Colonic mucosa (tissue), 4 donors: ENCODE measurements around the gene LOX. TPM values are rescaled to one million over a fixed set of nuclear protein-coding genes. Genes with fewer than 3 reads are reported as not detected.

Source experiments
- DNase-seq: peaks from one replicate; pipeline ENCODE4 v3.0.0-alpha.2; 2020
- H3K27ac ChIP-seq: fragments of 200-600 bp; one replicate; pipeline ENCODE4 v1.8.0; 2021
- H3K27me3 ChIP-seq: fragments of 200-600 bp; one replicate; pipeline ENCODE4 v1.8.0; 2021
- H3K36me3 ChIP-seq: fragments of 200-600 bp; one replicate; pipeline ENCODE4 v1.8.0; 2021
- H3K4me1 ChIP-seq: fragments of 200-600 bp; one replicate; pipeline ENCODE4 v1.8.0; 2021; ENCODE audit warnings: mild to moderate bottlenecking
- H3K4me3 ChIP-seq: fragments of 200-600 bp; one replicate; pipeline ENCODE4 v1.8.0; 2021
- H3K9ac ChIP-seq, 2 donors: one replicate each; pipeline ENCODE4 v1.7.0; 2013; ENCODE audit warnings: control low read depth in 2 of 2, low read depth in 2 of 2, low read length in 2 of 2
- H3K9me3 ChIP-seq: fragments of 200-600 bp; one replicate; pipeline ENCODE4 v1.8.0; 2021
- CTCF ChIP-seq: fragments of 200-600 bp; IDR thresholded peaks from one replicate; pipeline ENCODE4 v1.8.0; 2022; ENCODE audit warnings: antibody characterized with exemption, mild to moderate bottlenecking
- intact Hi-C: fragments of 100-400 bp; cut with DNase I; formaldehyde crosslinking; loops from one replicate; pipeline ENCODE4 v1.14.1; 2022
- total RNA-seq, 2 donors: library from RNA; stranded (reverse); fragmentation: NEBNext Ultra II Directional in 1 of 2; extraction: Animal tissue kit (Norgen Biotek cat#: 25700) in 1 of 2; gene quantifications; one replicate each; pipeline ENCODE4 v1.2.1, GENCODE V29; 2021
- donor health status: healthy.
- donor health status: DM: no; HTN: no; CAD: no.
- donor health status: DM: no; HTN: no; CAD: no.

LOX gene
- total RNA-seq, 2 donors from 2014 or later = 2.0 to 6.2 TPM

DNA sequence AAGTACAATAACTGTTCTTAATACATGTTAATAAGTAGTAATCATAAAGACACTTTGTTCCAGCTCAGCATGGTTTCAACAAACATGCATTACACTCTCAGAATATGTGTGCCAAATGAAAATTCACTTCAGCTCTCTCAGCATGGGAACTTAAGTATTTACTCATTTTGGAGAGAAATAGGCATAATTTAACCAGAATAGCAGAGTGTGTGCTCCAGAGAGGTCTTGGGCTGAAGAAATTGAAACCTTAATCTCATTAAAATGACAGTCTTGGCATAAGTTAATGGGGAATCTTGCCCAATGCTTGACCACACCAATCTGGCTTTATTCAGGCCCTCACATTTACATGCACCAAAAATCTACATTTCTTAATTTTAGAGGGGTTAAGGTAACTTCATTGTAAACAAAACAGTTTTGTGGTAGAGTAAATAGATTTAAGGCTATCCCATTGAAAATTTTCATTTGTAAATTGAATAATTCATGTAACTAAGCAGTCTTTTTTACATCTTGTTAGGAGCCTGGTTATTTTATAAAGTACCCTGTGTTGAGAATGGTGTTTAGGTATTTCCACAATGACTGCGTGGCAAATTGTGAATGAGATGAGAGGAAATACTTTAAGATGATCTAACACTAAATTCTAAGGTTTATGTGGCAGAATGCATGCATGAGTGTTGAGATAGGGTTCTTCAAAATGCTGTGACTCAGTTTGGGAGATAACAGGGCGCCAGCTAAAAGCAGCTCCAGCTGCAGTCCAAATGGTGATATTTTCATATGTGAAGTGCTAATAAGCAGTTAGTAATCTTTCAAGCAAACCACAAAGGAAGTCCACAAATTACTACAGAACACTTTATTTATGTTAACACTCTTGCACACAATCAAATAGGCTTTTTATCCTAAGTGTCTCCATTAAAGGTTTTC, 11.3 kb upstream of the LOX start:
- intact Hi-C loops = loop anchor here (10.0 kb wide), 2 partner anchors 65 to 405 kb away; no protein-coding TSS in a partner anchor
- H3K9ac ChIP-seq = no peak overlapping the region
- H3K27ac ChIP-seq = no peak overlapping the region
- no peaks in the 10 kb centered on the region for H3K9me3 ChIP-seq
- H3K27me3 ChIP-seq = no peaks in the 10 kb centered on the region
- no peak overlapping the region for H3K4me3 ChIP-seq
- no peak for TF ChIP-seq CTCF
- no peak for DNase-seq
- H3K4me1 ChIP-seq = no peaks in the 10 kb centered on the region
- no peaks in the 10 kb centered on the region for H3K36me3 ChIP-seq

DNA sequence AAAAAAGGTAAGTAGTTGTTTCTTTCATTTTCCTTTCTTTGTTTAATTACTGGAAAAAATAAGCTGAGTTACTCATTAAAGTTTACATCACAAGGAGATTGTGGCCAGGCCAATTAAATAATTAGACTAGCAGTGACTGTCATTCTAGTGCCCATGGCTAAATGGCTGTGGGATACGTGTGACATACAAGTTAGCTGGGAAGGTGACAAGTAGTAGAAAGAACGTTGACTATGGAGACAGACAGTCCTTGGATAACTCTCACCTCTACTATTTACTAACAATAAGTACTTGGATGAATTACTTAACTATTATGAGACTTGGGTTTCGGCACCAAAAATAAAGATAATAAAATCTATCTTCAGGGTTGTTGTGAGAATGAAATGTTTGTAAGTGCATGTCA, 7.0 kb upstream of the LOX start:
- Histone ChIP-seq H3K27ac (no peak overlapping the region), H3K4me1 (no peaks in the 10 kb centered on the region), H3K36me3 (no peaks in the 10 kb centered on the region), H3K9me3 (no peaks in the 10 kb centered on the region), H3K27me3 (no peaks in the 10 kb centered on the region), H3K9ac (no peak overlapping the region), H3K4me3 (no peak overlapping the region)
- TF ChIP-seq CTCF = no peak
- intact Hi-C loops = no loop called here
- no peak for DNase-seq

DNA sequence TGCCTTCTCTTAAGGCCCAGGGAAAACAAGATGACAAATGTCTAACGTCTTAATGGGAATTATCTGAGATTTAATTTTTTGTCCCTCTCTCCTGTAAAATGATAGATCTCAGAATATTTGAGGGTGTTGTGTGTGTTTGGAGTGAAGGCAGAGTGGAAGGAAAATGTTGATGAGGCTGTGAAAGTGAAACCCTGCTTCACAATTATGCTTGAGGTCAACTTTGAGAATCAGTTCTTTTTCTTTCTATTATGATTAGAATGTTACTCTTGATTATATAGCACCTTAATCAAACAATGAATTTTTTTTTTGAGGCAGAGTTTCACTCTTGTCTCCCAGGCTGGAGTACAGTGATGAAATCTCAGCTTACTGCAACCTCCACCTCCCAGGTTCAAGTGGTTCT, 5.5 kb upstream of the LOX start:
- Histone ChIP-seq H3K9me3 (no peaks in the 10 kb centered on the region), H3K9ac (no peak overlapping the region), H3K27ac (no peak overlapping the region), H3K4me3 (no peak overlapping the region), H3K4me1 (no peaks in the 10 kb centered on the region), H3K36me3 (no peaks in the 10 kb centered on the region), H3K27me3 (no peaks in the 10 kb centered on the region)
- DNase-seq = no peak
- intact Hi-C loops = no loop called here
- no peak for TF ChIP-seq CTCF

- intact Hi-C loops = no loop called here
- Histone ChIP-seq H3K4me3 (no peak overlapping the region), H3K4me1 (no peaks in the 10 kb centered on the region), H3K36me3 (no peaks in the 10 kb centered on the region), H3K27ac (no peak overlapping the region), H3K27me3 (no peaks in the 10 kb centered on the region), H3K9me3 (no peaks in the 10 kb centered on the region), H3K9ac (no peak overlapping the region)
- TF ChIP-seq CTCF = no peak
- no peak for DNase-seq
These were observed 3.5 kb upstream of the LOX start for GRCh38 chr5:122081541-122081940.

- no peaks in the 10 kb centered on the region for H3K9me3 ChIP-seq
- no peak for DNase-seq
- peak overlapping the region; percentile 49 for H3K4me3 ChIP-seq
- no peaks in the 10 kb centered on the region for H3K36me3 ChIP-seq
- no peak overlapping the region for H3K27ac ChIP-seq
- intact Hi-C loops = no loop called here
- H3K9ac ChIP-seq = peak overlapping the region; percentile 48 to 72
- H3K27me3 ChIP-seq = no peaks in the 10 kb centered on the region
- TF ChIP-seq CTCF = no peak
- H3K4me1 ChIP-seq = no peaks in the 10 kb centered on the region
These were observed 518 bp downstream of the LOX start for GRCh38 chr5:122077366-122078115.
